Kidney epithelial cell (primary cell): ENCODE measurements around the gene ECE2. TPM values are rescaled to one million over a fixed set of nuclear protein-coding genes. Genes with fewer than 3 reads are reported as not detected.
A peak's percentile ranks its signal among the peaks of the same experiment; 100 is the strongest.

Experiments used
- DNase-seq: peaks from one replicate; pipeline ENCODE4 v3.0.0-alpha.2; 2010; ENCODE audit warnings: low read depth
- H3K27me3 ChIP-seq: 2 replicates; pipeline ENCODE4 v1.6.0; 2011; ENCODE audit warnings: low read length; ENCODE audit not compliant: control insufficient read depth, insufficient read depth
- H3K36me3 ChIP-seq: 2 replicates; pipeline ENCODE4 v1.5.1; 2011; ENCODE audit warnings: low read length; ENCODE audit not compliant: control insufficient read depth, insufficient read depth
- H3K4me3 ChIP-seq: 2 replicates; pipeline ENCODE4 v1.5.1; 2011; ENCODE audit warnings: low read depth, mild to moderate bottlenecking, control low read depth, low read length
- CTCF ChIP-seq: IDR thresholded peaks from 2 replicates; pipeline ENCODE4 v1.5.1; 2011; ENCODE audit warnings: mild to moderate bottlenecking, moderate library complexity, low read length, control low read depth, inconsistent platforms; ENCODE audit not compliant: insufficient read depth, poor library complexity, severe bottlenecking
- total RNA-seq: library from RNA; depleted of rRNA; stranded (reverse); fragments of >200 nt; gene quantifications from 2 replicates; pipeline ENCODE4 v1.2.3, GENCODE V29; 2015

ECE2 gene
- total RNA-seq, 1 donor from 2014 or later = not detected

GRCh38 chr3:184291044-184291737 is 15.4 kb downstream of the ECE2 start:
- Histone ChIP-seq H3K4me3 (no peak overlapping the region), H3K27me3 (peaks cover 8% of the 10 kb centered on the region), H3K36me3 (no peaks in the 10 kb centered on the region)
- no peak for TF ChIP-seq CTCF
- no peak for DNase-seq

DNA sequence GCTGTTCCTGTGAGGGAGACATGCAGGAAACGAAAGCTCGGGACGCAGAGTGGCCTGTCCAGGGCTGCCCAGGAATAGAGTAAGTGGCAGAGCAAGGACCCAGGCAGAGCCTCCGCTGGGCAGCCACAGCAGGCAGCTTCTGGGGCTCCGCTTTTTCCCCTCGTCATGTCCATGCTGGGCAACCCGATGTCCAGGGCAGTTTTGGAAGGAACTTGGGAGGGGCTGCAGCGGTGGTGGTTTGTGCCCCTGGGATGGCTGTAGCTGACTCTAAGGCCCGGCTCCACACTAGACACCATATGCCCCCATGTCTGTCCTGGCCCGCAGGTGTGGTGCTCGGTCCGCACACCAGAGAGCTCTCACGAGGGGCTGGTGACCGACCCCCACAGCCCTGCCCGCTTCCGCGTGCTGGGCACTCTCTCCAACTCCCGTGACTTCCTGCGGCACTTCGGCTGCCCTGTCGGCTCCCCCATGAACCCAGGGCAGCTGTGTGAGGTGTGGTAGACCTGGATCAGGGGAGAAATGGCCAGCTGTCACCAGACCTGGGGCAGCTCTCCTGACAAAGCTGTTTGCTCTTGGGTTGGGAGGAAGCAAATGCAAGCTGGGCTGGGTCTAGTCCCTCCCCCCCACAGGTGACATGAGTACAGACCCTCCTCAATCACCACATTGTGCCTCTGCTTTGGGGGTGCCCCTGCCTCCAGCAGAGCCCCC is 16.1 kb downstream of the ECE2 start:
- no peak for TF ChIP-seq CTCF
- no peak for DNase-seq

GRCh38 chr3:184295771-184296170 is 19.9 kb downstream of the ECE2 start:
- TF ChIP-seq CTCF = no peak
- H3K4me3 ChIP-seq = no peak overlapping the region
- no peaks in the 10 kb centered on the region for H3K36me3 ChIP-seq
- peaks cover 6% of the 10 kb centered on the region for H3K27me3 ChIP-seq
- DNase-seq = no peak

More for the DNA sequence above, 16.1 kb downstream of the ECE2 start:
- Histone ChIP-seq H3K27me3 (peaks cover 8% of the 10 kb centered on the region), H3K4me3 (no peak overlapping the region), H3K36me3 (no peaks in the 10 kb centered on the region)

DNA sequence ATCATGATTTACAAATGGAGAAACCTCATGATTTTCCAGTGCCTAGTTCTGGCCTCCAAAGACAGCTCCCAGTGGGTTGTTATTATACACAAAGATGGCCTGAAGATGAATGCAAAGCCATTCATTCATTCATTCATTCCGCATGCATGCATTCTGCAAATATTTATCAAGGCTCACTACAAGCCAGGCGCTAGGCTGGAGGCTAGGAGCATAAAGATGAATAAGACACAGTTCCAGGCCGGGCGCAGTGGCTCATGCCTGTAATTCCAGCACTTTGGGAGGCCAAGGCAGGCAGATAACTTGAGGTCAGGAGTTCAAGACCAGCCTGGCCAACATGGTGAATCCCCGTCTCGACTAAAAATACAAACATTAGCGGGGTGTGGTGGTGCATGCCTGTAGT is 20.8 kb downstream of the ECE2 start:
- no peak for DNase-seq
- no peaks in the 10 kb centered on the region for H3K36me3 ChIP-seq
- TF ChIP-seq CTCF = no peak

GRCh38 chr3:184298759-184299487 is 23.1 kb downstream of the ECE2 start, which contains the start of gene PSMD2:
Gene PSMD2 (plus strand): TSS chr3:184299241. CDS start chr3:184299267, 26 bp downstream.
- Histone ChIP-seq H3K36me3 (peaks cover 1% of the 10 kb centered on the region), H3K27me3 (peaks cover 3% of the 10 kb centered on the region), H3K4me3 (peak within 1 kb of the TSS; percentile 82)
- DNase-seq = peak; percentile 73
- no peak for TF ChIP-seq CTCF

More for the DNA sequence above, 20.8 kb downstream of the ECE2 start:
- H3K27me3 ChIP-seq = peaks cover 6% of the 10 kb centered on the region
- no peak overlapping the region for H3K4me3 ChIP-seq
